Measurements from ENCODE around the gene IQSEC1. TPM values are rescaled to one million over a fixed set of nuclear protein-coding genes. Genes with fewer than 3 reads are reported as not detected.

Gene IQSEC1
- polyA plus RNA-seq, 4 donors, result 1.1 to 24.8 (median 7.8) TPM

DNA sequence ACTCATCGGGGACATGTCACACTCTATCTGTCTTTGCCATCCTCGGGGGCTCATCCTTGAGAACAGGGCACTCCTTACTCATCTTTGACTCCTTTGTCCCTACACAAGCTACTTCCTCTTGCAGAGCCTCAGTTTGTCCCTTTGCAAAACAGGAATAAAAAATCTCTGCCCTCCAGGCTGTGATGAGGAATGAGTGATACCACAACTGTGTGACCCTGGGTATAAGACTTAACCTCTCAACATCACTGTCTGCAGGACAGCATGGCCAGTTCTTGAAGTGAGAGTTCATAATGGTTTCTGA lies 48.5 kb downstream of the IQSEC1 start:
- Histone ChIP-seq H3K27me3 (ENCODE audit: control insufficient read depth in 3 of 3, insufficient read depth in 3 of 3, low read length in 3 of 3) (peaks cover 0 to 3% (median 0%) of the 10 kb centered on the region in 3 donors), H3K27ac (ENCODE audit: low read depth in 1 of 3, low read length in 2 of 3) (no peak overlapping the region), H3K9me3 (ENCODE audit: control insufficient read depth in 2 of 2, insufficient read depth in 1 of 2, low read depth in 1 of 2, low read length in 1 of 2) (no peaks in the 10 kb centered on the region), H3K4me1 (ENCODE audit: control insufficient read depth in 3 of 3, insufficient read depth in 2 of 3, low read depth in 1 of 3, low read length in 2 of 3) (peaks cover 0 to 6% (median 0%) of the 10 kb centered on the region in 3 donors), H3K36me3 (ENCODE audit: control insufficient read depth in 3 of 3, insufficient read depth in 2 of 3, low read depth in 1 of 3, low read length in 3 of 3) (no peaks in the 10 kb centered on the region), H3K4me3 (ENCODE audit: low read depth in 1 of 3, low read length in 3 of 3) (no peak overlapping the region)
- DNase-seq (no peak), FAIRE-seq (no peak)
- WGBS, 3 donors, result 89 to 95% (median 92%) methylated on average over 2 of the region's 2 CpGs

DNA sequence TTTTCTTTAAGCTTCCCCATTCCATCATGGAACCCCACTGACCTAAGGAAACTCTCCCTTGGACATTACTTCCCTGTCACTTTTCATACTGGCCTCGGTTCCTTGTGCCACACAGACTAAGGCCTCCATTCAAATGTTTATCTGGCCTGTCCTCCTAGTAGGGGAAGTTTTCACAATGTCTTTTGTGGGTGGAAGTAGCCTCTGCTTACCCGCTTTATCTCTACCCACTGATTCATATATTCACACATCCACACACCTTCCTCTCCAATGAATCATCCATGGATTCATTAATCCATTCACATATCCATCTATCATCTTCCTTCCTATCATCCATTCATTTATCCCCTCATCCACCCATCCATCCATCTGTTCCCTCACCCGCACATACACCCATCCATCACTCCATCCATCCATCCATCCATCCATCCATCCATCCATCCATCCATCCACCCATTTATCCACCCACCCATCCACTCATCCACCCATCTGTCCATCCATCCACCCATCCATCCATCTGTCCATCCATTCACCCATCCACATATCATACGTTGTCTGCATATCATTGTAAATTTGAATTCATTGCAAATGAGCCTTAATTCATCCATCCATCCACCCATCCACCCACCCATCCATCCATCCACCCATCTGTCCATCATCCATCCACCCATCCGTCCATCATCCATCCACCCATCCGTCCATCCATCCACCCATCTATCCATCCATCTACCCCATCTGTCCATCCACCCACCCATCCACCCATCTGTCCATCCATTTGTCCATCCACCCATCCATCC lies 49.1 kb downstream of the IQSEC1 start:
- 86 to 96% (median 89%) methylated on average over 6 of the region's 6 CpGs for WGBS, 3 donors
- H3K9me3 ChIP-seq (ENCODE audit: control insufficient read depth in 2 of 2, insufficient read depth in 1 of 2, low read depth in 1 of 2, low read length in 1 of 2), result no peaks in the 10 kb centered on the region
- H3K36me3 ChIP-seq (ENCODE audit: control insufficient read depth in 3 of 3, insufficient read depth in 2 of 3, low read depth in 1 of 3, low read length in 3 of 3), result no peaks in the 10 kb centered on the region
- peaks cover 0 to 4% (median 0%) of the 10 kb centered on the region in 3 donors for H3K27me3 ChIP-seq (ENCODE audit: control insufficient read depth in 3 of 3, insufficient read depth in 3 of 3, low read length in 3 of 3)
- H3K27ac ChIP-seq (ENCODE audit: low read depth in 1 of 3, low read length in 2 of 3), result no peak overlapping the region
- FAIRE-seq (no peak), DNase-seq (no peak)
- H3K4me1 ChIP-seq (ENCODE audit: control insufficient read depth in 3 of 3, insufficient read depth in 2 of 3, low read depth in 1 of 3, low read length in 2 of 3), result peaks cover 0 to 10% (median 0%) of the 10 kb centered on the region in 3 donors
- no peak overlapping the region for H3K4me3 ChIP-seq (ENCODE audit: low read depth in 1 of 3, low read length in 3 of 3)

- H3K36me3 ChIP-seq (ENCODE audit: control insufficient read depth in 3 of 3, insufficient read depth in 2 of 3, low read depth in 1 of 3, low read length in 3 of 3), result no peaks in the 10 kb centered on the region
- H3K9me3 ChIP-seq (ENCODE audit: control insufficient read depth in 2 of 2, insufficient read depth in 1 of 2, low read depth in 1 of 2, low read length in 1 of 2), result no peaks in the 10 kb centered on the region
- 70 to 83% (median 81%) methylated on average over 5 of the region's 5 CpGs for WGBS, 3 donors
- no peak overlapping the region for H3K4me3 ChIP-seq (ENCODE audit: low read depth in 1 of 3, low read length in 3 of 3)
- DNase-seq, result no peak
- H3K4me1 ChIP-seq (ENCODE audit: control insufficient read depth in 3 of 3, insufficient read depth in 2 of 3, low read depth in 1 of 3, low read length in 2 of 3), result peaks cover 0 to 15% (median 0%) of the 10 kb centered on the region in 3 donors
- no peak for FAIRE-seq
- H3K27ac ChIP-seq (ENCODE audit: low read depth in 1 of 3, low read length in 2 of 3), result no peak overlapping the region
- H3K27me3 ChIP-seq (ENCODE audit: control insufficient read depth in 3 of 3, insufficient read depth in 3 of 3, low read length in 3 of 3), result peaks cover 0 to 4% (median 0%) of the 10 kb centered on the region in 3 donors
Measured at GRCh38 chr3:13023235-13023970, 49.8 kb downstream of the IQSEC1 start.

DNA sequence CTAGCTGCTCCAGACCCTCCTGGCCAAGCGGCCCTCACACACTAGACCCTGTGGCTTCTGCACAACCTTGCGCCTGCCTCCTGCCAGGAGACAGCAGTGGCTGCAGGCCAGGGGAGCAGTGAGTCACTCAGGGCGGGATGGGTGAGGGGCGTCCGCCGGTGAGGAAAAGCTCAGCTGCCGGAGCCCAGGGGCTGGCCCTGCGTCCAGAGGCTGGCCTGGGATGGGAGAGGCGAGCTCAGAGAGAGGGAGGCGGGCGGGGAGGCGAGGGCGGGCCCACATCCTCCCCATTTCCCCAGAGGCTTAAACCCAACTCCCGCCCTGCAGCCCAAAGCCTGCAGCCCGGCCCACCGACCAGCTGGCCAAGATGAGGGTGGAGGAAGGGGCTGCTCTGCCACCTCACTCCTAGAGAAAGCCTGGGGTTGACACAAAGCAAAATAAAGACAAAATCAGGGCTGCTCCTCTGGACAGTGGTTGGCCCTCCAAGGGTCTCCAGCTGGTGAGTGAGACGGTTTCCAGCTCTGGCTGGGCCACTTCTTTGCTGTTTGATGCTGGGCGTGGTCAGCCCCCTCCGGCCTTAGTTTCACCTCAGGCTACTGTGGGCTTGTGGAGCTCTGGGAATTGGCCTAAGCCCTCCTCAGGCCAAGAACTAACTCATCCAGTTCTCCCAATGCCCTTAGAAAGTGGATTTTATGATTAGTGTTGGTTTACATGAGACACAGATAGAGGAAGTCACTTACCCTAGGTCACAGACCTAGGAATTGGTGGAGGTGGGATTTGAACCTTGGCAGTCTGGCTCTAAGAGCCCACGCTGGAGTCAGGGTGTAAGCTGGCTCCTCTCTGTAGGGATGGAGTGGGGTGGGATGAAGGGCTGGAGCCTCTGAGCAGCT lies 50.6 kb downstream of the IQSEC1 start:
- Histone ChIP-seq H3K9me3 (ENCODE audit: control insufficient read depth in 2 of 2, insufficient read depth in 1 of 2, low read depth in 1 of 2, low read length in 1 of 2) (no peaks in the 10 kb centered on the region), H3K4me1 (ENCODE audit: control insufficient read depth in 3 of 3, insufficient read depth in 2 of 3, low read depth in 1 of 3, low read length in 2 of 3) (peaks cover 0 to 19% (median 0%) of the 10 kb centered on the region in 3 donors), H3K4me3 (ENCODE audit: low read depth in 1 of 3, low read length in 3 of 3) (peak overlapping the region in 2 of 3 donors; percentile 17 to 22), H3K27ac (ENCODE audit: low read depth in 1 of 3, low read length in 2 of 3) (peak overlapping the region in 1 of 3 donors; percentile 28), H3K36me3 (ENCODE audit: control insufficient read depth in 3 of 3, insufficient read depth in 2 of 3, low read depth in 1 of 3, low read length in 3 of 3) (no peaks in the 10 kb centered on the region), H3K27me3 (ENCODE audit: control insufficient read depth in 3 of 3, insufficient read depth in 3 of 3, low read length in 3 of 3) (peaks cover 0 to 6% (median 0%) of the 10 kb centered on the region in 3 donors)
- 33 to 55% (median 44%) methylated on average over 19 to 20 of the region's 20 CpGs for WGBS, 3 donors
- no peak for FAIRE-seq
- no peak for DNase-seq

DNA sequence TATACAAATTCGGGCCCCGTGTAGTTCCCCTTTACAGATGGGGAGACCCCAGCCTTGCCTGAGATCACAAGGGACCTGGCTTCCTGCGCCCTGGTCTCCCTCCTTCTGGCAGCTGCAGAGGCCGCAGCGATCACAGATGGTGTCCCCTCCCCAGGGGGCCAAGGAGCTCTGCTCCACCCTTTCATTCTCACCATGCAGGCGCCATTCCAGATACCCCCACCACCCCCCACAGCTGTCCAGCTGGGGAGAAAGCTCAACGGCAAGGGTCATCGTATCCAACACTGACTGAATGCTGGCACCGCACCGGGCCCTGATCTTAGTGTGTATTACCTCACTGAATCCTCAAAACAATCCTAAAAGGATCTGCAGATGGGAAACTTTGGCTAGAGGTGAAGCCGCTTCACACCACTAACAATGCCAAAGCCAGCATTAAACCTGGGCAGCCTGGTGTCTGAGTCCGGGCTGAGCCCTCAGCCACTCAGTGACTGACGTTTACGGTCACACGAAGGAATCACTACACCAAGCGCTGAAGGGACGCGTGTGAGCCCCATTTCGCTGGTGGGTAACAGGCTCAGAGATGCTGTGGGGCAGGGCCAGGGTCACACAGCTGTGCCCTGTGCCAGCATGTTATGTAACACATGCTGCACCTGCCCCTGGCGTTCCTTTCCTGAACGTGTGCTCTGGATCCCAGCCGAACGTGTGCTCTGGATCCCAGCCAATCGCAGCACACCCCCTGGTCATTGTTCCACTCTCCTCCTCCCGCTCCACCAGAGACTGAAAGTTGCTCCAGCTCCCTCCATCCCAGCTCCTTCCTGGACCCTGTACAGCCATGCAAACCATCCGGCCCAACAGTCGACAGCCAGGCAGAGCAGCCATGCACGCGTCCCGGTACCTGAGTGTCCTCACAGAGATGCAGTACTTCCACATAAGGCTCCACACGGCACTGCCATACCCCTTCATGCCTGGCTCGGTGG lies 51.8 kb downstream of the IQSEC1 start:
- DNase-seq (peak in 1 of 2 donors; percentile 40), FAIRE-seq (no peak)
- Histone ChIP-seq H3K4me1 (ENCODE audit: control insufficient read depth in 3 of 3, insufficient read depth in 2 of 3, low read depth in 1 of 3, low read length in 2 of 3) (peaks cover 0 to 19% (median 0%) of the 10 kb centered on the region in 3 donors), H3K27me3 (ENCODE audit: control insufficient read depth in 3 of 3, insufficient read depth in 3 of 3, low read length in 3 of 3) (peaks cover 0 to 6% (median 0%) of the 10 kb centered on the region in 3 donors), H3K4me3 (ENCODE audit: low read depth in 1 of 3, low read length in 3 of 3) (peak overlapping the region in 1 of 3 donors; percentile 17), H3K27ac (ENCODE audit: low read depth in 1 of 3, low read length in 2 of 3) (no peak overlapping the region), H3K9me3 (ENCODE audit: control insufficient read depth in 2 of 2, insufficient read depth in 1 of 2, low read depth in 1 of 2, low read length in 1 of 2) (no peaks in the 10 kb centered on the region), H3K36me3 (ENCODE audit: control insufficient read depth in 3 of 3, insufficient read depth in 2 of 3, low read depth in 1 of 3, low read length in 3 of 3) (no peaks in the 10 kb centered on the region)
- WGBS, 3 donors, result 33 to 57% (median 44%) methylated on average over 32 of the region's 32 CpGs

DNA sequence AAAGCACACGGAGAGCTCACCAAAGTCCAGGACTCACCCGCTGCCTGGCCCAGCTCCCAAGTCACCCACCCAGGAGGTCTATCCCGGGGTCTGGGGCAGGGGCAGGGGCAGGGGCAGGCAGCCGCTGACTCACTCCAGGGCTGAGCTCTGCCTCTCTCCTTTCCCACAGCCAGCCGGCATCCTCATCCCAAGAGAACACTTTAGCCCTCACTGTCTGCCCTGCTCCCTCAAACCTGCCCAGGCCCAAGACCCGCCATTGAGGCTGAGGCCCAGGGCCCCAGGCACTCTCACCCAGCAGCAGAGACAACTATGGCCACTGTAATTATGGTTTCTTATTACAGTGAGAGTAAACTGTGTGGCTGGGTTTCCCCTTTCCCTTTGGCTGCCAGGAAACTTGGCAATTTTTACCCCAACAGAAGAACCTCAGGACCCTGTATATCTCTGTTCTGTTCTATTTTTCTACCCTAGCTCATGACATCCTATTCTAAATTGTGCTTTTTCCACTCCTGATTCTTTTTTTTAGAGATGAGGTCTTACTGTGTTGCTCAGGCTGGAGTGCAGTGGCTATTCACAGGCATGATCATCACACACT lies 53.0 kb downstream of the IQSEC1 start:
- no peaks in the 10 kb centered on the region for H3K36me3 ChIP-seq (ENCODE audit: control insufficient read depth in 3 of 3, insufficient read depth in 2 of 3, low read depth in 1 of 3, low read length in 3 of 3)
- peaks cover 0 to 28% (median 3%) of the 10 kb centered on the region in 3 donors for H3K4me1 ChIP-seq (ENCODE audit: control insufficient read depth in 3 of 3, insufficient read depth in 2 of 3, low read depth in 1 of 3, low read length in 2 of 3)
- no peak overlapping the region for H3K4me3 ChIP-seq (ENCODE audit: low read depth in 1 of 3, low read length in 3 of 3)
- FAIRE-seq (no peak), DNase-seq (no peak)
- H3K27ac ChIP-seq (ENCODE audit: low read depth in 1 of 3, low read length in 2 of 3), result no peak overlapping the region
- no peaks in the 10 kb centered on the region for H3K9me3 ChIP-seq (ENCODE audit: control insufficient read depth in 2 of 2, insufficient read depth in 1 of 2, low read depth in 1 of 2, low read length in 1 of 2)
- WGBS, 3 donors, result 77 to 86% (median 84%) methylated on average over 6 of the region's 6 CpGs
- peaks cover 0 to 6% (median 0%) of the 10 kb centered on the region in 3 donors for H3K27me3 ChIP-seq (ENCODE audit: control insufficient read depth in 3 of 3, insufficient read depth in 3 of 3, low read length in 3 of 3)

GRCh38 chr3:13019243-13020095 lies 53.8 kb downstream of the IQSEC1 start:
- peaks cover 0 to 6% (median 0%) of the 10 kb centered on the region in 3 donors for H3K27me3 ChIP-seq (ENCODE audit: control insufficient read depth in 3 of 3, insufficient read depth in 3 of 3, low read length in 3 of 3)
- no peak overlapping the region for H3K4me3 ChIP-seq (ENCODE audit: low read depth in 1 of 3, low read length in 3 of 3)
- H3K27ac ChIP-seq (ENCODE audit: low read depth in 1 of 3, low read length in 2 of 3), result no peak overlapping the region
- FAIRE-seq (no peak), DNase-seq (no peak)
- H3K9me3 ChIP-seq (ENCODE audit: control insufficient read depth in 2 of 2, insufficient read depth in 1 of 2, low read depth in 1 of 2, low read length in 1 of 2), result no peaks in the 10 kb centered on the region
- H3K36me3 ChIP-seq (ENCODE audit: control insufficient read depth in 3 of 3, insufficient read depth in 2 of 3, low read depth in 1 of 3, low read length in 3 of 3), result no peaks in the 10 kb centered on the region
- H3K4me1 ChIP-seq (ENCODE audit: control insufficient read depth in 3 of 3, insufficient read depth in 2 of 3, low read depth in 1 of 3, low read length in 2 of 3), result peaks cover 0 to 28% (median 3%) of the 10 kb centered on the region in 3 donors
- 31 to 64% (median 49%) methylated on average over 30 of the region's 30 CpGs for WGBS, 3 donors

Data from small intestine (tissue), 7 donors.